DMS53 treated with DMSO at 0.1 percent for 48 hours (cell line): ENCODE results near the gene SLC2A4.
"Not testable (repeated sequence)": the region's sequence is repeated elsewhere in the genome, so short reads cannot be mapped to it uniquely, and the experiment has no call there.

Experiments used
- DNase-seq: peaks from one replicate; lab custom pipeline; 2025; ENCODE audit not compliant: unreplicated experiment; lab: John Stamatoyannopoulos, UW

SLC2A4 gene

GRCh38 chr17:7322520-7323194 lies 41.1 kb downstream of the SLC2A4 start:
- DNase-seq: no peak

GRCh38 chr17:7323731-7324437 lies 42.4 kb downstream of the SLC2A4 start:
- no peak for DNase-seq

GRCh38 chr17:7324438-7324779 lies 42.9 kb downstream of the SLC2A4 start:
- no peak for DNase-seq

- DNase-seq: no peak
These were observed 43.6 kb downstream of the SLC2A4 start for GRCh38 chr17:7325031-7325528.

- no peak for DNase-seq
These were observed 44.7 kb downstream of the SLC2A4 start for GRCh38 chr17:7326186-7326585.

- no peak for DNase-seq
These were observed 45.5 kb downstream of the SLC2A4 start for GRCh38 chr17:7327056-7327455.

- DNase-seq: no peak
These were observed 46.0 kb downstream of the SLC2A4 start for GRCh38 chr17:7327501-7327900.

GRCh38 chr17:7328009-7328408 lies 46.5 kb downstream of the SLC2A4 start:
- DNase-seq: no peak

GRCh38 chr17:7328840-7329373 lies 47.4 kb downstream of the SLC2A4 start, which contains the start of gene NEURL4:
Gene NEURL4, minus strand, starts transcription at chr17:7329335. Its CDS starts 23 bp downstream, at chr17:7329312.
- peak; percentile 63 for DNase-seq

- peak; percentile 98 for DNase-seq
These were observed 48.0 kb downstream of the SLC2A4 start for GRCh38 chr17:7329374-7329996.

GRCh38 chr17:7329997-7330637 lies 48.6 kb downstream of the SLC2A4 start:
- peak; percentile 82 for DNase-seq

GRCh38 chr17:7330638-7331015 lies 49.1 kb downstream of the SLC2A4 start:
- no peak for DNase-seq

GRCh38 chr17:7332111-7332510 lies 50.6 kb downstream of the SLC2A4 start:
- no peak for DNase-seq

- DNase-seq: not testable (repeated sequence)
These were observed 51.1 kb downstream of the SLC2A4 start for GRCh38 chr17:7332600-7333069.

- DNase-seq: no peak
These were observed 53.5 kb downstream of the SLC2A4 start for GRCh38 chr17:7334938-7335538.

GRCh38 chr17:7335765-7336164 lies 54.2 kb downstream of the SLC2A4 start:
- not testable (repeated sequence) for DNase-seq

GRCh38 chr17:7336240-7337175 lies 55.0 kb downstream of the SLC2A4 start, which contains the start of gene ACAP1:
Gene ACAP1, plus strand, starts transcription at chr17:7336529. Its CDS starts 206 bp downstream, at chr17:7336735.
- DNase-seq: no peak

GRCh38 chr17:7337600-7337999 lies 56.1 kb downstream of the SLC2A4 start:
- DNase-seq: not testable (repeated sequence)
